PC-3 (cell line): Measurements from ENCODE around the gene PTPN3.

Source experiments
- EZH2 ChIP-seq: fragments of 300-600 bp; sonication (generic); IDR thresholded peaks from one replicate; pipeline ENCODE4 v1.6.1; 2017; ENCODE audit warnings: antibody characterized with exemption, mild to moderate bottlenecking, low read length; ENCODE audit not compliant: unreplicated experiment
- EZH2phosphoT487 ChIP-seq: fragments of 300-600 bp; sonication (generic); IDR thresholded peaks from 2 replicates; pipeline ENCODE4 v1.6.1; 2018; ENCODE audit warnings: mild to moderate bottlenecking, antibody characterized with exemption, low read length, borderline replicate concordance
- TF ChIP-seq, protein P1 (sequence below): fragments of 300-600 bp; sonication (generic); conservative IDR thresholded peaks from 2 replicates; pipeline ENCODE4 v1.5.1; 2017; ENCODE audit warnings: antibody characterized with exemption, low read depth, mild to moderate bottlenecking, low read length

DNA sequence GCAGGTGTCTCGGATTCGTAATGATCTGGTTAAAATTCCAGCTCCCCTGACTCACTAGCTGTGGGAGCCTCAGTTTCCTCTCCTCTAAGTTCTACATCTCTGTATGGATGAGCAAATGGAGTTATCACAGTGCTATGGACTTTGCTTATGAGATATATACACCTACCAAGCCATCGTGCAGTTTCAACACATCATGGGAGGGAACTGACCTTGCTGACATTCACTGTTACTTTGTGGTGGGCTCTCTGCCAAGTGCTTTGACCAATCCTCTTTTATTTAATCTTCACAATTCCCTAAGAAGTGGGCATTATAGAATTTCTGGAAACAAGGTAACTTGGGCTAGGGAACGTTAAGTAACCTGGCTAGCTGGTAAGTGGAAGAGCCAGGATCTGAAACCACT is 70.2 kb downstream of the PTPN3 start:
- TF ChIP-seq EZH2 = no peak
- TF ChIP-seq, protein P1, sequence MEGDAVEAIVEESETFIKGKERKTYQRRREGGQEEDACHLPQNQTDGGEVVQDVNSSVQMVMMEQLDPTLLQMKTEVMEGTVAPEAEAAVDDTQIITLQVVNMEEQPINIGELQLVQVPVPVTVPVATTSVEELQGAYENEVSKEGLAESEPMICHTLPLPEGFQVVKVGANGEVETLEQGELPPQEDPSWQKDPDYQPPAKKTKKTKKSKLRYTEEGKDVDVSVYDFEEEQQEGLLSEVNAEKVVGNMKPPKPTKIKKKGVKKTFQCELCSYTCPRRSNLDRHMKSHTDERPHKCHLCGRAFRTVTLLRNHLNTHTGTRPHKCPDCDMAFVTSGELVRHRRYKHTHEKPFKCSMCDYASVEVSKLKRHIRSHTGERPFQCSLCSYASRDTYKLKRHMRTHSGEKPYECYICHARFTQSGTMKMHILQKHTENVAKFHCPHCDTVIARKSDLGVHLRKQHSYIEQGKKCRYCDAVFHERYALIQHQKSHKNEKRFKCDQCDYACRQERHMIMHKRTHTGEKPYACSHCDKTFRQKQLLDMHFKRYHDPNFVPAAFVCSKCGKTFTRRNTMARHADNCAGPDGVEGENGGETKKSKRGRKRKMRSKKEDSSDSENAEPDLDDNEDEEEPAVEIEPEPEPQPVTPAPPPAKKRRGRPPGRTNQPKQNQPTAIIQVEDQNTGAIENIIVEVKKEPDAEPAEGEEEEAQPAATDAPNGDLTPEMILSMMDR = no peak
- no peak for TF ChIP-seq EZH2phosphoT487
